Prostate gland (tissue), 2 donors: ENCODE results near the gene SPTBN5.

Experiments
- CTCF ChIP-seq, 4 experiments: fragments of 200-600 bp in 2 of 4; fragments of 450-650 bp in 2 of 4; sonication (generic) in 2 of 4; IDR thresholded peaks; 1 replicate in 3 of 4; 2 replicates in 1 of 4; pipeline ENCODE4 v1.5.1; 2016 to 2019; ENCODE audit warnings: antibody characterized with exemption in 4 of 4, mild to moderate bottlenecking in 2 of 4, moderate library complexity in 2 of 4
- POLR2A ChIP-seq: fragments of 450-650 bp; IDR thresholded peaks from one replicate; pipeline ENCODE4 v1.6.1; 2016; ENCODE audit warnings: antibody characterized with exemption, mild to moderate bottlenecking

GRCh38 chr15:41907141-41907540, 13.3 kb upstream of the SPTBN5 start:
- TF ChIP-seq CTCF (IDR thresholded peaks at IDR 0.05) (no peak), POLR2A (no peak)
